Activated T-cell treated with anti-CD3 and anti-CD28 coated beads, Interleukin-2, amount 50 U/mL, for 48 hours (primary cell): ENCODE measurements around the gene EPB41L2.

Source experiments
- DNase-seq, 2 experiments: peaks; one replicate each; pipeline ENCODE4 v3.0.0-alpha.2; 2020

Gene EPB41L2

GRCh38 chr6:131061041-131061750, 1.8 kb downstream of the EPB41L2 start:
- DNase-seq = no peak

DNA sequence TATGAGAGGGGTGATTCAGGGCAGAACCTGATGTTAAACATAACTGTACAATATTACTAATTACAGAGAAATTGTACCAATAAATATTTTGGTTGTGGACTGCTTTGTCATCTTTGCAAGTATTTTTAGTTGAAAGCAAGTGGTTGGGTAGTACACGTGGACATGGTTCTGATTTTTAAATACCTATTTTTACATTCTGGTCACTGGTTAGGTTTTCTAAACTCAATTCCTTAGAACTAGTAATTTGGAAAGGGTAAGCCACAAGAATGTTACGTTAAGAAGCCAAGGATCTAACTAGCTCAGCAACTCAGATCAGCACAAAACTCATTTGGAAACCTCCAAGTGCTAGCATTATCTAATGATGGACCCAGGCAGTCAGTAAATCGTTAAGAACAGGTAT, 2.7 kb downstream of the EPB41L2 start:
- DNase-seq = no peak

DNA sequence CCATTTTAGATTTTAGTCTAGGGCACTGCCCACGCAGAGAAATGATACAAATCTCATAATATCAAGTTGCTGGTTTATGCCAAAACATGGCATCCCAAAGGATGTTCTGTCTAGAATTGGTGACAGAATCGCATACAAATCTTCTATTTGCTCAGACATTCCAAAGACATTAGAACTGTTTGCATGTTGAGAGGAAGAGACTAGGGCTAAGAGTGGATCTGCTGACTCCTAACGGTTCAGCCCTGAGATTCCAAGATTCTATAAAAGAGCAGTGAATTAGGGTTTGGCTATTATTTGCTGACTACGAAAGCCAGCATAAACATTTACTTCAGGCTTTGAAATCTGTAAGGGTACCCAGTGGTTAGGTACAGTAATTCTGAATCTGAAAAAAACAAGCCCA, 3.6 kb downstream of the EPB41L2 start:
- DNase-seq = no peak

DNA sequence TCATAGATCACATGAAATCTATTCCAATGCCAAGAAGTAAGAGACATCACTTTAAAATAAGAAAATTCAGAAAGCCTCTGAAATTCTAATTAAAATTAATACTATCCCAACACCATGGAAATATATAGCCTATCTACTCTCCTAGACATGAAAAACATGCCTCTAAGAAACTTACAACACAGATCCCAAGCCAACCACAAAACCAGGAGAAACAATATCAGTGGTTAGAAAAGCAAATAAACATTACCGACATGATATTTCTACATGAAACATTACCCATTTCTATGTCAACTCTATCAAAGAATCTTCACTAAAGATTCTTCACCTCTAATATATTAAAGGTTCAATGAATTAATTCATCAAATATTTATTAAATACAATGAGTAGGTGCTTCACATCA, 4.8 kb downstream of the EPB41L2 start:
- no peak for DNase-seq

DNA sequence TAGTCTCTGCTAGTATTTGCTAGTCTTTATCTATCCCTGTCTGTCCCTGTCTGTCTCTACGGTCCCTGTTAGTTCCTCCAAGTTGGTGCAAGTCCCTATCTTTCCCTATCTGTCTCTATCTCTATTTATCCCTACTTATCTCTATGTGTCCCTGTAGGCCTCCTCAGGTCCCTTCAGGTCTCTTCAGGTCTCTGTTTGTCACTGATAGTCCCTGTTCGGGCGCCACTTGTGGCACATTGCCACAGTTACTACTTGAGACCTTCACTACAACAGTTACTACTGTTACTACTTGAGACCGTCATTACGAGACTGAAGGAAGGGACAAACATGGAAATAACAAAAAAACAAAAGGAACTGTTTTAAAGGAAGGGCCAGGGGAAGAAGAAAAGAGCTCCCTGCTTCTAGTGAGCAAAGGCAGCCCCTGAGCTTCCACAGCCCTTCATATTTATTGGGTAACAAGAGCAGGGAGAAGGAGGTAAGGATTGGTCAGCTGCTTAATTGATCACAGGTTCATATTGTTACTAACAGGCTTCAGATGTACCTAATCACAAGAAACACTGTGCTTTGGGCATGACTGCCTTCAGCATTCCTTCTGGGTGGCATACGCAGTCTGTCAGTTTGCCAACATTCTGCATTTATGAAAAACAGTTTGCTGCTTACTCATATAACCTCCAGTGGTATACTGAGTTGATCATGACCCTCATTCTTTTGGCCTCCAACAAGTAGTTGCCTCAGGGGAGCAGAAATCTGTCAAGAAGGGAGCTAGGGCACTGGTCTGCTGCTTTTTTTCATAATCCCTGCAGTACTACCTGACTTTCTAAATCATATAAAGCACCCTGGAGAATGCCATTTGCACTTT, 8.4 kb downstream of the EPB41L2 start:
- no peak for DNase-seq

DNA sequence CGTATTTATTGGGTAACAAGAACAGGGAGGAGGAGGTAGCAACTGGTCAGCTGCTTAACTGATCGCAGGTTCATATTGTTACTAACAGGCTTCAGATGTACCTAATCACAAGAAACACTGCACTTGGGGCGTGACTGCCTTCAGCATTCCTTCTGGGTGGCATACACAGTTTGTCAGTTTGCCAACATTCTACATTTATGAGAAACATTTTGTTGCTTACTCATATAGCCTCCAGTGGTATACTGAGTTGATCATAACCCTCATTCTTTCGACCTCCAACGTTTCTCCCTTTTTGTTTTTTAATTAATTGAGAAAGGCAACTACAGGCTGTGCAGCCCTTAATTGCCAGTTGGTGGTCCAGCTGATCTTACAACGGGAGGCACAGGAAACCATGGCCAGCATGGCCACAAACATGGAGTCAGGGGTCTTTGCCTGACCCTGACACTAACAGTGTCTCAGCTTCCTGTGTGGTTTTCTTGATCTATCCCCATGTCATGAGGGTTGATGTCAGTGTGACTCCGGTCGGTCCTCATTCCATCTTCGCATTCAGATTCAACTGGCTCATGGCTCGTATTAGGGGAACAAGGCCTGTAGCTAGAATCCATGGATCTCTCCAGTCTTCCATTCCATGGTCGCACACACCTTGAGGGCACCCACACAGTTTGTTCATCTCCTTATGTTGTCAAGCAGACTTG, 9.4 kb downstream of the EPB41L2 start:
- no peak for DNase-seq

GRCh38 chr6:131052181-131052580, 10.9 kb downstream of the EPB41L2 start:
- no peak for DNase-seq

DNA sequence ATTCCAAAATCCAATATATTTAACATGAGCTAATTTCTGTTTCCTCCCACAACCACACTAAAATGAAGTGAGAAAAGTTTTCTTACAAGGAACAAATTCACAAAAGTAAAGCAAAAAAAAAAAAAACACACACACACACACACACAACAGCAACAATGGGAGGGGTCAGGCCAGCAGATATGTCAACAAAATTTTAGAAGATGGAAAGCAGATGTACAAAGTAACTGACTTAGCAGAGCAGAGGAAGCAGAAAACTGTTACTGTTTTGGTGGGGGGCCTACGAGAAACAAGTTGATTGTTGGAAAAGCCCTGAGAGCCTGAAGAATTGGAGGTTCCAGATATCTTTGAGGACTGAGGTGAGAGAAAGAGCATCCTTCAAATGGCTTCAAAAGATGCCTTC, 11.7 kb downstream of the EPB41L2 start:
- DNase-seq = no peak

DNA sequence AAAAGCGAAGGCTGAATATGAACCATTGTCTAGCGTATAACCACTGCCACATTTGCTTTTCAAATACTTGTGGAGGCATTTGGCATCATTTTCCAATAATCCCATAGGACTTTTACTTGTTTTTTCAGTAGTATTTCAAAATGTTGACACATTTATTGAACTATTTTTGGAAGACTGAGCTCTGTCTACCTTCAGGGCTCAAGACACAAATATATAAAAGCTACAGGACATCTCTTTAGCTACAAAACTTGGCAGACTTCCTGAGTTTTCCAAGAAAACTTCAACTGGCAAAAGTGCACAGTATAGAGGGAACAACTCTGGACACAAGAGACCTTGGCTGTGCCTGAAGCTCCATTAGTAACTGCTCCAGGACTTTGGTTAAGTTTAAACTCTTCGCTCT, 13.4 kb downstream of the EPB41L2 start:
- no peak for DNase-seq

- no peak for DNase-seq
Measured at GRCh38 chr6:131048933-131049515, 14.0 kb downstream of the EPB41L2 start.

DNA sequence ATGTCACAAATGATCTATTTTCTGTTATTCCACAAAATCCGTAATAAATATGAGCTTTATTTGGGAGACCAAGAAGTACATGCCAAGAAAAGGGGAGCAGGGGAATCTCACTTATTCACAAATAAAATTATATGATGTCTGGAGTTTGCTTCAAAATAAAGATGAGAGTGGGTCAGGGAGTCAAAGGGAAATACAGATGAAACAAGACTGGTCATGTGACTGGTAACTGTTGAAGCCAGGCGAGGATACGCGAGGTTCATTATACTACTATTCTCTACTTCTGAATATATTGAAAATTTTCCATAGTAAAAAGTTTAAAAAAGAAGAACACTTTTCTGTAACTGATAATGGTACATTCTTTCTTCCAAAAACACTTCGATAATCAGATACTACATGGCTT, 14.6 kb downstream of the EPB41L2 start:
- DNase-seq = no peak

DNA sequence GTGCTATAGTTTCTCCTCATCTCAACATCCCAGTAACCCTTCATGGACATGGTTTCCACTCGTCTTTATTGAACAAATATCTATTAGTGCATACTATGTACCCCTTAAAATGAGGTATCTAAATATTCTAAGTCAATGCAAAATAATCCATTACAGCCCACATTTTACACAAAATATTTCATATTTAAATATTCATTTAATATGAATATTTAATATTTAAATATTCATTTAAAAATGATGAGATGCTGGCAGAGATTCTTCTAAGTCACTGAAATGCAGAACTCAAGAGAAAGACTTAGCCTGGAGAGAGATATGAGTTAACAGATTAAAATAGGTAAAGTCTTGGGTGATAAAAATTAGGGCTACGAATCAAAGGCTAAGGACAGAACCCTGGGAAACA, 17.9 kb downstream of the EPB41L2 start:
- no peak for DNase-seq

GRCh38 chr6:131043902-131044447, 19.1 kb downstream of the EPB41L2 start:
- DNase-seq = no peak

GRCh38 chr6:131042664-131043063, 20.4 kb downstream of the EPB41L2 start:
- DNase-seq = no peak

DNA sequence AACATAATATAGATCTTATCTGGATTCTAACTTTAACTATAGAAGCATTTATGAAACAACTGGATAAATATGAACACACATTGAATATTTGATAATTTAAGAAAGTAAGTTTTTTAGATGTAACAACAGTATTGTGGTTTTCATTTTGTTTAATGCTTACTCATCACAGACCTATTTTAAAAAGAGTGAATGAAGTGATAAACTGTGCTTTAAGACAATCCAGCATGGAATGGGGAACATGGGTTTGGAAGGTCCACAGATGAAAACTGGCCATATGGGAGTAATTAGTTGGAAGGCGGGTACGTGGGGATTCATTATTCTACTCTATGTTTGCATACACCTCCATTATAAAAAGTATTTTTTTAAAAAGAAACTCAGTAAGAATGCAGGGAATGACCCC, 21.2 kb downstream of the EPB41L2 start:
- no peak for DNase-seq

GRCh38 chr6:131040866-131041265, 22.2 kb downstream of the EPB41L2 start:
- no peak for DNase-seq

DNA sequence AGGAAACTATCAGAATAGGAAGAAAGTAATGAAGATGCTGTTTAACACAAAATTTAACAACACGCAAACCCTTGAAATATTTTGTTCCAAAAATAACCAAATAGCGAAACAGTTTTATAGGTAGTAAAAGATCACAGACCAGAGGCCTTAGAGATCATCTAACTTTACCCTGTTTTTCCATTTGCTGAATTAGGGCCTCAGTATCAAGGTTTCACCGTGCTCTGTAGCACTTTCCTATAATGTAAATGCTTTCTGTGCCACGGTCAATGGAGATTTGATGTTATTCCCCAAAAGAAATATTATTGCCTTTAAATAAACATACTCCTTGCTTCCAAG, 23.7 kb downstream of the EPB41L2 start:
- no peak for DNase-seq

- DNase-seq = no peak
Measured at GRCh38 chr6:131038597-131039344, 24.3 kb downstream of the EPB41L2 start.

GRCh38 chr6:131037194-131037897, 25.7 kb downstream of the EPB41L2 start:
- no peak for DNase-seq

DNA sequence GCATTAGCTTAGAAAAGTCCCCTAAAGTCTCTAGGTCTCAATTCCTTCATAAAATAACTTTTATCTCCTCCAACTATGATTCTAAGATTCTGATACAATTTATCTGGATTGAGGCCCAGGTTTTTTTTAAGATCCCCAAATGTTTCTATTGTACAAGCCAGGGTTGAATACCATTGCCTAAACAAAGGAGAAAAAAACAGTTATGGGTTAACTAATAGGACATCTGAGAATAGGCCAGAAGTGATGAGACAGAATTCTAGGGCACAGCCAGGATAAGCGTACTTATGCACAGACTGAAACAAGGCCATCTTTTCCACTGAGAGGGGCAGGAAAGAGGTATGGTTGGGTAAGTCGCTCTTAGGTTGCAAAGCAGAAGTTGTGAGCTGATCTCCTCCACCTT, 26.4 kb downstream of the EPB41L2 start:
- no peak for DNase-seq

DNA sequence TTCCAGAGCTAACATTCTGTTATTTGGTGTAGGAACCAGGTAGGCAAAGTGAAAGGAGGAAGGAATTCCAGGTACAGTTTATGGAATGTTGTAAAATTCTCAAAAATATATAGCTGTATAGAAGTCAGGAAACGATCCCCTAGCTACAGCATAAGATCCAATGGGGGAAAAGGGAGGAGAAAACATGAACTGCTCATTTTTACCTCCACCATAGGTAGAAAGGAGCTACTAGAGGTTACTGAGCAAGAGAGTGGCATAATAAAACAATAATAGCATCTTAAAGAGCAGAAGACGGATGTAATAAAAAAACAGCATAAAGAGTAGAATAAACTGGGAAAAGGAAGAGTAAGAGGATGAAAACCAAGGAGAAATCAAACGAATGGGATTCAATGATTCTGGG, 26.9 kb downstream of the EPB41L2 start:
- DNase-seq = no peak

DNA sequence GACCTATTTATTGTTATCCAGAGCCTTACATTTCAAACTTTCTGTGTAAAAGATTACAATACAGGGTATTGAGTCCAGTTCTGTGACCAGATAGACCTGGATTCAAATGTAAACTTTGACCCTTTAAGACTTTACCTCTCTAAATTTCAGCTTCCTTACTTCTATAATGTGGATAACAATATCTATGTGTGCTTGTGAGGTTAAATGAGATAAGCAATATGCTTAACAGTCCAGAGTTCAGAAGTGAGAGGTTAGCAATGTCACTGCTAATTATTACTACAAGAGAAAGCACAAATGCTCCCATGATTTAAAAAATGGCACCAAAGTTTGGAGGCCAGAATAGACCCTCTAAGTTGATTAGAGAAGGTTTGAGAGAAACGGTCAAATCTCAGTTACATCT, 27.5 kb downstream of the EPB41L2 start:
- DNase-seq = no peak
